ENCODE results near the gene ENOX1.

Gene ENOX1

DNA sequence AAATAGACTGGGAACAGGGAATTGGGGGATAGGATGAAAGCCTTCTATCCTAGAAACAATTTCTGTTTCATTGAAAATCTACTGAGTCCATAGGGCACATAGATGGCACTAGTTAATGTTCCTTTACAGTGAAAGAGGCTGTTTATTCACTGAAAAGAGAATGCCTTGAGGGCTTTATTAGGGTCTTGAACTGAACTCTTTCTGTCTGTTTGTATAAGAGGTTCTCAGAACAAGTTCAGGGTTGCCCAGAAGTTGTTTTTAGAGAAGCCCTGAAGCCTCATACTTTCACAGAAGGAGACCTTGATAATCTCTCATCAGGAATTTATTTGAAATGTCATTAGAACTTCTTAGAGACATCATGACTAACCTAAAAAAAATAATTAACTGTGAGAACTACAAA lies 43.9 kb downstream of the ENOX1 start:
- TF ChIP-seq, protein P1, sequence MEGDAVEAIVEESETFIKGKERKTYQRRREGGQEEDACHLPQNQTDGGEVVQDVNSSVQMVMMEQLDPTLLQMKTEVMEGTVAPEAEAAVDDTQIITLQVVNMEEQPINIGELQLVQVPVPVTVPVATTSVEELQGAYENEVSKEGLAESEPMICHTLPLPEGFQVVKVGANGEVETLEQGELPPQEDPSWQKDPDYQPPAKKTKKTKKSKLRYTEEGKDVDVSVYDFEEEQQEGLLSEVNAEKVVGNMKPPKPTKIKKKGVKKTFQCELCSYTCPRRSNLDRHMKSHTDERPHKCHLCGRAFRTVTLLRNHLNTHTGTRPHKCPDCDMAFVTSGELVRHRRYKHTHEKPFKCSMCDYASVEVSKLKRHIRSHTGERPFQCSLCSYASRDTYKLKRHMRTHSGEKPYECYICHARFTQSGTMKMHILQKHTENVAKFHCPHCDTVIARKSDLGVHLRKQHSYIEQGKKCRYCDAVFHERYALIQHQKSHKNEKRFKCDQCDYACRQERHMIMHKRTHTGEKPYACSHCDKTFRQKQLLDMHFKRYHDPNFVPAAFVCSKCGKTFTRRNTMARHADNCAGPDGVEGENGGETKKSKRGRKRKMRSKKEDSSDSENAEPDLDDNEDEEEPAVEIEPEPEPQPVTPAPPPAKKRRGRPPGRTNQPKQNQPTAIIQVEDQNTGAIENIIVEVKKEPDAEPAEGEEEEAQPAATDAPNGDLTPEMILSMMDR (IDR thresholded peaks at IDR 0.05; ENCODE audit: low read depth, low read length) = no peak
- TF ChIP-seq EZH2phosphoT487 (IDR thresholded peaks at IDR 0.05; ENCODE audit: low read depth) = no peak
- Histone ChIP-seq H3K4me3 (ENCODE audit: low read length) (no peak overlapping the region), H4K20me1 (ENCODE audit: insufficient read depth, low read length) (no peaks in the 10 kb centered on the region), H3K79me2 (ENCODE audit: low read length) (no peaks in the 10 kb centered on the region), H3K27ac (ENCODE audit: low read length) (no peak overlapping the region), H3K27me3 (ENCODE audit: low read depth, low read length) (no peaks in the 10 kb centered on the region), H2AFZ (ENCODE audit: low read depth, low read length) (no peak overlapping the region), H3K4me2 (ENCODE audit: low read length) (no peak overlapping the region), H3K4me1 (ENCODE audit: low read length) (no peaks in the 10 kb centered on the region), H3K9ac (ENCODE audit: low read length) (no peak overlapping the region), H3K9me3 (ENCODE audit: insufficient read depth, low read length) (no peaks in the 10 kb centered on the region; the same call in 1 of the 2 replicates), H3K36me3 (replicated peaks; ENCODE audit: low read depth, low read length) (no peaks in the 10 kb centered on the region)

DNA sequence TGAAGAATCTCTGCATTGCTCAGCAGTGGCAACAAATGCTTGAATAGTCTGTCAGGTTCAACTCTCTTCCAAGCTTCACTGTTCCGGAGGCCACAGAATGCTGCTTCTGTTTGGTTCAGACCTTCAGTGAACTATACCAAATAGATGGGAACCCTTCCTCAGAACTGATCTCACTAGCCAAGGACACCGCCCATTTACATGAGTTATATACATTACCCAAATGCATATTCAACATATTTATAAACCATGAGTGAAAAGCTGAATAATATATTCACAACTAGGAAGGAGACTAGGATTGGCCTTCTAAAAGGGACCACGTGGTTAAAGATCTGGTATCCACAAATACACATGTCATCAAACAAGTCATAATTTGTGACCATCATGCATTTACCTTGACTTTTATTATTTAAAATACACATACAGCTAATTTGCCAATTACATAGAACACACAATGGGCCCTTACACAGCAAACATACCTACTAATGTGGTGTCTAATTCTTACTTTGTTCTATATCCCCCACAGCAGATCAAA lies 49.3 kb downstream of the ENOX1 start:
- no peaks in the 10 kb centered on the region for H3K9me3 ChIP-seq (ENCODE audit: insufficient read depth, low read length)
- H3K79me2 ChIP-seq (ENCODE audit: low read length) = no peaks in the 10 kb centered on the region

DNA sequence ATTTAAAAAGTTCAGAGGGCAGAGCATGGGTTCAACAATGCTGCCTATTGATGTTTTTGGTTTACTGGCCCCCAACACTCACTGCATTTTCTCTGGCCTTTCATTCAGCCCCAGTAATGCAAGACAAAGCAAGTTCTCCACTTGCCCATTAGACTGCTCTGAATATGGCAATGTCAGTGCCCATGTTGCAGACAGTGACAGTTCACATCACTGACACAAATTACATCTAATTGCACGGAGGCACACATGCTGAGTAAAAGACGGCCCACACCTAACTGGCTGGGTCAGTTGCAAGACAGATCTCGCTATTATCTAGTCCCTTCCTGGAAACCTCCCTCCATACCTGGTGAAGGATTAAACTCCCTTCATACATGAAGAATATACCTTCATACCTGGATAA lies 54.0 kb downstream of the ENOX1 start:
- no peak for TF ChIP-seq EZH2phosphoT487 (IDR thresholded peaks at IDR 0.05; ENCODE audit: low read depth)
- TF ChIP-seq, protein P1 (IDR thresholded peaks at IDR 0.05; ENCODE audit: low read depth, low read length) = no peak
- no peaks in the 10 kb centered on the region for H3K79me2 ChIP-seq (ENCODE audit: low read length)
- no peaks in the 10 kb centered on the region for H3K9me3 ChIP-seq (ENCODE audit: insufficient read depth, low read length)

More for the DNA sequence above, 49.3 kb downstream of the ENOX1 start:
- TF ChIP-seq, protein P1 (IDR thresholded peaks at IDR 0.05; ENCODE audit: low read depth, low read length) = no peak
- TF ChIP-seq EZH2phosphoT487 (IDR thresholded peaks at IDR 0.05; ENCODE audit: low read depth) = no peak
- H3K4me2 ChIP-seq (ENCODE audit: low read length) = no peak overlapping the region
- H3K4me3 ChIP-seq (ENCODE audit: low read length) = no peak overlapping the region
- no peak overlapping the region for H3K27ac ChIP-seq (ENCODE audit: low read length)
- no peak overlapping the region for H2AFZ ChIP-seq (ENCODE audit: low read depth, low read length)
- H3K27me3 ChIP-seq (ENCODE audit: low read depth, low read length) = peaks cover 4% of the 10 kb centered on the region
- H3K4me1 ChIP-seq (ENCODE audit: low read length) = no peaks in the 10 kb centered on the region
- no peaks in the 10 kb centered on the region for H3K36me3 ChIP-seq (replicated peaks; ENCODE audit: low read depth, low read length)
- no peak overlapping the region for H3K9ac ChIP-seq (ENCODE audit: low read length)
- no peaks in the 10 kb centered on the region for H4K20me1 ChIP-seq (ENCODE audit: insufficient read depth, low read length)

DNA sequence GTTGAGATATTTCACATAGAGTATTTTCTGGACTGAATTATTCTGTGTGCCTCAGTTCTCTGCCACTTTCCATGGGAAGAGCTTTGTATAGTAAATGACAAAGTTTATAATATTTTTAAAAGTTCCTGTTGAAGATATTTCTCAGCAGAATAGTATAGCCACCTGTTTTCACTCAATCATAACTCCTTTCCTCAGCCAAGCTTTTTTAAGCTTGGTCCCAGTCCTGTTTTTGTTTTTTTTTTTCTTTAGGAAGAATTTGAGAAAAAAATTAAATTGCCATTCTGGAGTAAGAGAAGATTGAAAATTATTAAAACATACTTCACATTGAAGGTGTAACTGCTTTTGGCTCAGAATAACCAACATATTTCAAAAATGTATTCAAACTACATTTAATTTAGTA lies 55.5 kb downstream of the ENOX1 start:
- Histone ChIP-seq H4K20me1 (ENCODE audit: insufficient read depth, low read length) (no peaks in the 10 kb centered on the region), H3K9ac (ENCODE audit: low read length) (no peak overlapping the region), H3K4me1 (ENCODE audit: low read length) (peaks cover 20% of the 10 kb centered on the region), H3K9me3 (ENCODE audit: insufficient read depth, low read length) (no peaks in the 10 kb centered on the region), H3K4me3 (ENCODE audit: low read length) (peak overlapping the region; percentile 36), H3K79me2 (ENCODE audit: low read length) (no peaks in the 10 kb centered on the region), H3K4me2 (ENCODE audit: low read length) (peak overlapping the region; percentile 81), H3K27me3 (ENCODE audit: low read depth, low read length) (peaks cover 4% of the 10 kb centered on the region), H3K36me3 (replicated peaks; ENCODE audit: low read depth, low read length) (no peaks in the 10 kb centered on the region), H2AFZ (ENCODE audit: low read depth, low read length) (no peak overlapping the region), H3K27ac (ENCODE audit: low read length) (no peak overlapping the region)
- TF ChIP-seq EZH2phosphoT487 (IDR thresholded peaks at IDR 0.05; ENCODE audit: low read depth) = no peak
- TF ChIP-seq, protein P1 (IDR thresholded peaks at IDR 0.05; ENCODE audit: low read depth, low read length) = no peak

More for the DNA sequence above, 54.0 kb downstream of the ENOX1 start:
- Histone ChIP-seq H3K4me1 (ENCODE audit: low read length) (peaks cover 20% of the 10 kb centered on the region), H3K27ac (ENCODE audit: low read length) (no peak overlapping the region), H3K27me3 (ENCODE audit: low read depth, low read length) (peaks cover 4% of the 10 kb centered on the region), H3K4me2 (ENCODE audit: low read length) (no peak overlapping the region), H3K9ac (ENCODE audit: low read length) (no peak overlapping the region), H3K4me3 (ENCODE audit: low read length) (no peak overlapping the region), H4K20me1 (ENCODE audit: insufficient read depth, low read length) (no peaks in the 10 kb centered on the region), H3K36me3 (replicated peaks; ENCODE audit: low read depth, low read length) (no peaks in the 10 kb centered on the region), H2AFZ (ENCODE audit: low read depth, low read length) (no peak overlapping the region)
